Activated gamma-delta T cell treated with anti-CD3 and anti-CD28 coated beads, Interleukin-2, amount 50 U/mL, for 16 hours (primary cell): Measurements from ENCODE around the gene ST6GALNAC5.

Source experiments
- DNase-seq: peaks from one replicate; pipeline ENCODE4 v3.0.0-alpha.2; 2020; ENCODE audit warnings: low read depth

Gene ST6GALNAC5

GRCh38 chr1:77014073-77014788 is 147.0 kb downstream of the ST6GALNAC5 start:
- DNase-seq: no peak

- DNase-seq: no peak
Measured at GRCh38 chr1:77015748-77016341, 148.6 kb downstream of the ST6GALNAC5 start.

- DNase-seq: no peak
Measured at GRCh38 chr1:77016386-77016985, 149.2 kb downstream of the ST6GALNAC5 start.

- DNase-seq: no peak
Measured at GRCh38 chr1:77018311-77018710, 151.0 kb downstream of the ST6GALNAC5 start.

- no peak for DNase-seq
Measured at GRCh38 chr1:77018761-77019160, 151.5 kb downstream of the ST6GALNAC5 start.

GRCh38 chr1:77021732-77022131 is 154.5 kb downstream of the ST6GALNAC5 start:
- no peak for DNase-seq

GRCh38 chr1:77024500-77024899 is 157.2 kb downstream of the ST6GALNAC5 start:
- no peak for DNase-seq

GRCh38 chr1:77025599-77025998 is 158.3 kb downstream of the ST6GALNAC5 start:
- DNase-seq: no peak

- DNase-seq: no peak
Measured at GRCh38 chr1:77026135-77026534, 158.9 kb downstream of the ST6GALNAC5 start.

GRCh38 chr1:77026640-77027039 is 159.4 kb downstream of the ST6GALNAC5 start:
- DNase-seq: no peak

GRCh38 chr1:77027847-77028246 is 160.6 kb downstream of the ST6GALNAC5 start:
- no peak for DNase-seq

GRCh38 chr1:77030401-77031105 is 163.3 kb downstream of the ST6GALNAC5 start:
- DNase-seq: no peak

GRCh38 chr1:77031106-77031662 is 163.9 kb downstream of the ST6GALNAC5 start:
- no peak for DNase-seq

- DNase-seq: no peak
Measured at GRCh38 chr1:77036560-77036959, 169.3 kb downstream of the ST6GALNAC5 start.

GRCh38 chr1:77037038-77037437 is 169.8 kb downstream of the ST6GALNAC5 start:
- no peak for DNase-seq

GRCh38 chr1:77038000-77038399 is 170.7 kb downstream of the ST6GALNAC5 start:
- no peak for DNase-seq

GRCh38 chr1:77039111-77039510 is 171.8 kb downstream of the ST6GALNAC5 start:
- no peak for DNase-seq

- DNase-seq: no peak
Measured at GRCh38 chr1:77039739-77040138, 172.5 kb downstream of the ST6GALNAC5 start.

GRCh38 chr1:77040826-77041225 is 173.5 kb downstream of the ST6GALNAC5 start:
- DNase-seq: no peak

- DNase-seq: no peak
Measured at GRCh38 chr1:77044133-77044849, 177.0 kb downstream of the ST6GALNAC5 start.

GRCh38 chr1:77047575-77047974 is 180.3 kb downstream of the ST6GALNAC5 start:
- no peak for DNase-seq
